Medulla oblongata (tissue), 1 donor: Measurements from ENCODE around the gene PDLIM1.
"Not testable (repeated sequence)": the region's sequence is repeated elsewhere in the genome, so short reads cannot be mapped to it uniquely, and the experiment has no call there.

Source experiments
- DNase-seq: peaks from one replicate; pipeline ENCODE4 v3.0.0-alpha.2; 2015; ENCODE audit errors: extremely low spot score

Gene PDLIM1

GRCh38 chr10:95240811-95241210 lies 50.0 kb downstream of the PDLIM1 start:
- no peak for DNase-seq

- not testable (repeated sequence) for DNase-seq
These were observed 50.7 kb downstream of the PDLIM1 start for GRCh38 chr10:95240096-95240495.

GRCh38 chr10:95237376-95238170 lies 53.2 kb downstream of the PDLIM1 start:
- no peak for DNase-seq

GRCh38 chr10:95236068-95236903 lies 54.5 kb downstream of the PDLIM1 start:
- no peak for DNase-seq

- DNase-seq, result no peak
These were observed 55.1 kb downstream of the PDLIM1 start for GRCh38 chr10:95235676-95236067.

GRCh38 chr10:95234951-95235350 lies 55.9 kb downstream of the PDLIM1 start:
- no peak for DNase-seq

- no peak for DNase-seq
These were observed 57.3 kb downstream of the PDLIM1 start for GRCh38 chr10:95233377-95234034.

- DNase-seq, result not testable (repeated sequence)
These were observed 59.9 kb downstream of the PDLIM1 start for GRCh38 chr10:95230677-95231586.

- no peak for DNase-seq
These were observed 60.8 kb downstream of the PDLIM1 start for GRCh38 chr10:95229724-95230627.

- DNase-seq, result not testable (repeated sequence)
These were observed 61.7 kb downstream of the PDLIM1 start for GRCh38 chr10:95228934-95229723.

GRCh38 chr10:95225136-95225535 lies 65.7 kb downstream of the PDLIM1 start:
- no peak for DNase-seq

- DNase-seq, result no peak
These were observed 69.7 kb downstream of the PDLIM1 start for GRCh38 chr10:95221124-95221523.

GRCh38 chr10:95220539-95220938 lies 70.3 kb downstream of the PDLIM1 start:
- DNase-seq, result no peak

GRCh38 chr10:95217476-95217875 lies 73.3 kb downstream of the PDLIM1 start:
- DNase-seq, result no peak

GRCh38 chr10:95214793-95215192 lies 76.0 kb downstream of the PDLIM1 start:
- no peak for DNase-seq

- no peak for DNase-seq
These were observed 76.4 kb downstream of the PDLIM1 start for GRCh38 chr10:95214369-95214768.

GRCh38 chr10:95211606-95212279 lies 79.1 kb downstream of the PDLIM1 start:
- DNase-seq, result no peak

- no peak for DNase-seq
These were observed 81.2 kb downstream of the PDLIM1 start for GRCh38 chr10:95209509-95210127.
